K562 (cell line): ENCODE results near the gene GIGYF2.

Source experiments
- CHD7 ChIP-seq: fragments of 200-600 bp; sonication (generic); IDR thresholded peaks from one replicate; pipeline ENCODE4 v1.6.1; 2012; ENCODE audit warnings: mild to moderate bottlenecking, low read depth, low read length, inconsistent platforms
- EZH2 ChIP-seq: IDR thresholded peaks from 2 replicates; pipeline ENCODE4 v1.6.1; 2012; ENCODE audit warnings: low read depth, mild to moderate bottlenecking, inconsistent platforms, low read length, borderline replicate concordance
- HNRNPL ChIP-seq: fragments of 200-400 bp; formaldehyde crosslinking; IDR thresholded peaks from 2 replicates; pipeline ENCODE4 v1.6.1; 2017; ENCODE audit warnings: low read depth, mild to moderate bottlenecking, low read length
- NBN ChIP-seq: fragments of 450-650 bp; IDR thresholded peaks from 2 replicates; pipeline ENCODE4 v1.6.1; 2016; ENCODE audit warnings: low read depth, mild to moderate bottlenecking
- POLR2A ChIP-seq: fragments of 450-650 bp; conservative IDR thresholded peaks from 2 replicates; pipeline ENCODE4 v1.6.1; 2016
- RCOR1 ChIP-seq, 2 experiments: IDR thresholded peaks; 2 replicates each; pipeline ENCODE4 v1.6.1; 2012; ENCODE audit warnings: low read depth in 2 of 2, low read length in 2 of 2, borderline replicate concordance in 1 of 2, improper control_type of control experiment in 1 of 2
- RFX5 ChIP-seq: IDR thresholded peaks from 2 replicates; pipeline ENCODE4 v1.6.1; 2011; ENCODE audit warnings: low read depth, mild to moderate bottlenecking, improper control_type of control experiment, low read length
- SRF ChIP-seq, 2 experiments: fragments of 250-450, 450-650 bp in 1 of 2; sonication (Bioruptor Pico) in 1 of 2; sonication (generic) in 1 of 2; formaldehyde crosslinking; IDR thresholded peaks; 2 replicates each; pipeline versions ENCODE4 v1.5.0 to v1.5.1; 2020 to 2022; ENCODE audit warnings: mild to moderate bottlenecking in 1 of 2, missing genetic modification reagents in 1 of 2
- TAF1 ChIP-seq: IDR thresholded peaks from 2 replicates; pipeline ENCODE4 v1.6.1; 2011; ENCODE audit warnings: mild to moderate bottlenecking, low read length, moderate library complexity; ENCODE audit not compliant: insufficient read depth, control insufficient read depth, severe bottlenecking; ENCODE audit errors: extremely low read depth
- TCF7L2 ChIP-seq: fragments of 150-350 bp; IDR thresholded peaks from 2 replicates; pipeline ENCODE4 v1.6.1; 2016; ENCODE audit warnings: low read depth, mild to moderate bottlenecking, low read length, moderate library complexity
- ZNF780A ChIP-seq: fragments of 250-450 bp; sonication (Bioruptor Pico); IDR thresholded peaks from 2 replicates; pipeline ENCODE4 v1.5.0; 2021; ENCODE audit warnings: mild to moderate bottlenecking

GRCh38 chr2:232776435-232776834, 79.3 kb downstream of the GIGYF2 start, which contains the start of gene KCNJ13:
- TF ChIP-seq POLR2A (no peak), EZH2 (no peak), NBN (no peak), SRF (CRISPR knock-in tag; IDR thresholded peaks at IDR 0.05) (no peak), HNRNPL (no peak), CHD7 (no peak), RCOR1 (IDR thresholded peaks at IDR 0.05; ENCODE audit: borderline replicate concordance in 1 of 2, low read depth in 2 of 2, low read length in 2 of 2) (no peak), TCF7L2 (no peak), ZNF780A (CRISPR knock-in tag) (no peak), RFX5 (no peak), TAF1 (no peak)
